ENCODE measurements around the gene KMT2E. TPM values are rescaled to one million over a fixed set of nuclear protein-coding genes. Genes with fewer than 3 reads are reported as not detected.

The KMT2E gene
- polyA plus RNA-seq, 1 experiment, result 4.4 TPM

DNA sequence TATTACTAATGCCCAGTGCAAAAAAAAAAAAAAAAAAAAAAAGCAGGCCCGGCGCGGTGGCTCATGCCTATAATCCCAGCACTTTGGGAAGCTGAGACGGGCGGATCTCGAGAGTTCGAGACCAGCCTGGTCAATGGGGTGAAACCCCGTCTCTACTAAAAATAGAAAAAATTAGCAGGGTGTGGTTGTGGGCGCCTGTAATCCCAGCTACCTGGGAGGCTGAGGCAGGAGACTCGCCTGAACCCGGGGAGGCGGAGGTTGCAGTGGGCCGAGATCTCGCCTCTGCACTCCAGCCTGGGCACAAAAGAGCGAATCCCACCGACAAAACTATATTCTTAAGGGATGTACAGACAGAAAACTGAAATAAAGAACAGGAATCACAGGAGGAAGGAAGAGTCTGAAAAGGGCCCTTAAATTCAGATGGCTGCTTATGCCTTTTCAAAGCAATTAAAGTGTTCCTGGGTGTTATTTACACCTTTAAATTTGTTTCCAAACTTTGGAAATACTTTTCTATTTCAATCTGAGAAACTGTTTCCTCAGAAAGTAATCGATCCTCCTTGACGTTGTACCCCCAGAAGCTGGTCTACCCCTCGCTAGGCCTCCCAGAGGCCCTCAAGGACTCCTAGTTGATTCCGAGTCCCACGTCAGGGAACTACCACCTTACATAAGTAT is 2.0 kb upstream of the KMT2E start:
- ChIA-PET CTCF (interaction anchor here (0.5 to 1.6 kb wide), 3 partner anchors 10 to 120 kb away, joined by 3 to 4 read pairs (median 4); no protein-coding TSS in a partner anchor), POLR2A (interaction anchor here (0.8 to 0.9 kb wide), 2 partner anchors 28 to 72 kb away, joined by 4 to 27 read pairs; no protein-coding TSS in a partner anchor)
- Histone ChIP-seq H3K4me3 (ENCODE audit: low read depth, low read length) (peak overlapping the region; percentile 80), H3K27me3 (ENCODE audit: control insufficient read depth, insufficient read depth, low read length) (no peaks in the 10 kb centered on the region), H3K36me3 (ENCODE audit: control insufficient read depth, insufficient read depth, low read length) (no peaks in the 10 kb centered on the region; the same call in 1 of the 2 replicates)
- TF ChIP-seq, protein P1, sequence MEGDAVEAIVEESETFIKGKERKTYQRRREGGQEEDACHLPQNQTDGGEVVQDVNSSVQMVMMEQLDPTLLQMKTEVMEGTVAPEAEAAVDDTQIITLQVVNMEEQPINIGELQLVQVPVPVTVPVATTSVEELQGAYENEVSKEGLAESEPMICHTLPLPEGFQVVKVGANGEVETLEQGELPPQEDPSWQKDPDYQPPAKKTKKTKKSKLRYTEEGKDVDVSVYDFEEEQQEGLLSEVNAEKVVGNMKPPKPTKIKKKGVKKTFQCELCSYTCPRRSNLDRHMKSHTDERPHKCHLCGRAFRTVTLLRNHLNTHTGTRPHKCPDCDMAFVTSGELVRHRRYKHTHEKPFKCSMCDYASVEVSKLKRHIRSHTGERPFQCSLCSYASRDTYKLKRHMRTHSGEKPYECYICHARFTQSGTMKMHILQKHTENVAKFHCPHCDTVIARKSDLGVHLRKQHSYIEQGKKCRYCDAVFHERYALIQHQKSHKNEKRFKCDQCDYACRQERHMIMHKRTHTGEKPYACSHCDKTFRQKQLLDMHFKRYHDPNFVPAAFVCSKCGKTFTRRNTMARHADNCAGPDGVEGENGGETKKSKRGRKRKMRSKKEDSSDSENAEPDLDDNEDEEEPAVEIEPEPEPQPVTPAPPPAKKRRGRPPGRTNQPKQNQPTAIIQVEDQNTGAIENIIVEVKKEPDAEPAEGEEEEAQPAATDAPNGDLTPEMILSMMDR (IDR thresholded peaks at IDR 0.05; ENCODE audit: insufficient read depth, low read depth, low read length), result no peak
- no peak for DNase-seq (ENCODE audit: low read depth)

DNA sequence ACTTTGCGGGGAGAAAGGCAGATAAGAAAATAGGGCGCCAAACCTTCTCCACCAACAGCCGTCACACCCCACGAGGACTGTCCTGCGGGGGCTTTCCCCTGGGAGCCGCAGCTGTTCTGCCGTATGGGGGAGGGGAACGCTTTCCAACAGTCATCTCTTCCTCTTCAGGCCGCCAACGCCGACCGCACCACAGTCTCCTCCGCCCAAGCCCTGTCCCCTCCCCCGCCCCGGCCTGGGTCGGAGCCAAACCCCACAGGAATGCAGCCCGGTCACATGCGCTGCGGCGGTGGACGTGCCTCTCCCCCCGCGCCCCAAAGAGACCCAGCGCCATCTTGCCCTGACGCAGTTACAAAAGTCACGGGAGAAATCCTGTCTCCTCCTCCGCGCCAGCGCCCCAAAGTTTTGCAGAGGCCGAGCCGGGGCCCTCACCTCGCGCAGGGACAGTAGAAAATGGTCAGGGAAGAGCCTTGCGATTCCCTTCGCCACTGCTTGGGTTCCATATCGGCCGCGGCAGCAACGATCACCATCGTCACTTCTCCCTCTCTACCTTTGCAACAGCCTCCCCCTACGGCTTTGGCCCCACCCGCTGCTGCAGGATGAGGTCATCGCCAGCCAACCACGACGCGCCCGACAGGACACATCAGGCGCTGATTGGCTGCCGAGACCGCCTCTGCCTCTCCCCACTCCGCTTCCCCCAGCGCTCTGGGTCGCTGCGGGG is 1.3 kb upstream of the KMT2E start:
- ChIA-PET POLR2A (interaction anchor here (0.5 to 1.6 kb wide), 6 partner anchors 9 to 66 kb away, joined by 3 to 9 read pairs (median 4); no protein-coding TSS in a partner anchor), CTCF (interaction anchor here (0.7 to 3.2 kb wide), 10 partner anchors 11 to 1059 kb away, joined by 3 to 12 read pairs (median 4); no protein-coding TSS in a partner anchor)
- DNase-seq (ENCODE audit: low read depth), result peak; percentile 84
- Histone ChIP-seq H3K36me3 (ENCODE audit: control insufficient read depth, insufficient read depth, low read length) (no peaks in the 10 kb centered on the region; the same call in 1 of the 2 replicates), H3K27me3 (ENCODE audit: control insufficient read depth, insufficient read depth, low read length) (no peaks in the 10 kb centered on the region), H3K4me3 (ENCODE audit: low read depth, low read length) (peak overlapping the region; percentile 80)
- TF ChIP-seq, protein P1 (IDR thresholded peaks at IDR 0.05; ENCODE audit: insufficient read depth, low read depth, low read length), result no peak

- H3K27me3 ChIP-seq (ENCODE audit: control insufficient read depth, insufficient read depth, low read length), result no peaks in the 10 kb centered on the region
- DNase-seq (ENCODE audit: low read depth), result peak; percentile 66
- peak overlapping the region; percentile 80 for H3K4me3 ChIP-seq (ENCODE audit: low read depth, low read length)
- ChIA-PET CTCF (interaction anchor here (0.7 to 3.2 kb wide), 8 partner anchors 12 to 1059 kb away, joined by 3 to 12 read pairs (median 4); no protein-coding TSS in a partner anchor), POLR2A (interaction anchor here (0.5 to 1.6 kb wide), 7 partner anchors 10 to 133 kb away, joined by 3 to 9 read pairs (median 4); no protein-coding TSS in a partner anchor)
- no peaks in the 10 kb centered on the region; the same call in 1 of the 2 replicates for H3K36me3 ChIP-seq (ENCODE audit: control insufficient read depth, insufficient read depth, low read length)
- TF ChIP-seq, protein P1 (IDR thresholded peaks at IDR 0.05; ENCODE audit: insufficient read depth, low read depth, low read length), result peak; percentile 77
These were observed 687 bp upstream of the KMT2E start for GRCh38 chr7:105013221-105013815.

GRCh38 chr7:105014693-105015389 is 836 bp downstream of the KMT2E start:
- H3K4me3 ChIP-seq (ENCODE audit: low read depth, low read length), result peak overlapping the region; percentile 80
- TF ChIP-seq, protein P1 (IDR thresholded peaks at IDR 0.05; ENCODE audit: insufficient read depth, low read depth, low read length), result no peak
- no peaks in the 10 kb centered on the region; the same call in 1 of the 2 replicates for H3K36me3 ChIP-seq (ENCODE audit: control insufficient read depth, insufficient read depth, low read length)
- H3K27me3 ChIP-seq (ENCODE audit: control insufficient read depth, insufficient read depth, low read length), result no peaks in the 10 kb centered on the region
- no peak for DNase-seq (ENCODE audit: low read depth)
- ChIA-PET CTCF (interaction anchor here (0.8 to 3.2 kb wide), 6 partner anchors 25 to 92 kb away, joined by 3 to 12 read pairs (median 3); no protein-coding TSS in a partner anchor), POLR2A (interaction anchor here (0.7 to 1.2 kb wide), 2 partner anchors 12 to 31 kb away, joined by 7 to 12 read pairs; no protein-coding TSS in a partner anchor)

Data from BJ (cell line).